Activated gamma-delta T cell treated with anti-CD3 and anti-CD28 coated beads, Interleukin-2, amount 50 U/mL, for 16 hours (primary cell): ENCODE measurements around the gene CYP27A1.
"Not testable (repeated sequence)": the region's sequence is repeated elsewhere in the genome, so short reads cannot be mapped to it uniquely, and the experiment has no call there.

Experiments
- DNase-seq: peaks from one replicate; pipeline ENCODE4 v3.0.0-alpha.2; 2020; ENCODE audit warnings: low read depth

Gene CYP27A1

DNA sequence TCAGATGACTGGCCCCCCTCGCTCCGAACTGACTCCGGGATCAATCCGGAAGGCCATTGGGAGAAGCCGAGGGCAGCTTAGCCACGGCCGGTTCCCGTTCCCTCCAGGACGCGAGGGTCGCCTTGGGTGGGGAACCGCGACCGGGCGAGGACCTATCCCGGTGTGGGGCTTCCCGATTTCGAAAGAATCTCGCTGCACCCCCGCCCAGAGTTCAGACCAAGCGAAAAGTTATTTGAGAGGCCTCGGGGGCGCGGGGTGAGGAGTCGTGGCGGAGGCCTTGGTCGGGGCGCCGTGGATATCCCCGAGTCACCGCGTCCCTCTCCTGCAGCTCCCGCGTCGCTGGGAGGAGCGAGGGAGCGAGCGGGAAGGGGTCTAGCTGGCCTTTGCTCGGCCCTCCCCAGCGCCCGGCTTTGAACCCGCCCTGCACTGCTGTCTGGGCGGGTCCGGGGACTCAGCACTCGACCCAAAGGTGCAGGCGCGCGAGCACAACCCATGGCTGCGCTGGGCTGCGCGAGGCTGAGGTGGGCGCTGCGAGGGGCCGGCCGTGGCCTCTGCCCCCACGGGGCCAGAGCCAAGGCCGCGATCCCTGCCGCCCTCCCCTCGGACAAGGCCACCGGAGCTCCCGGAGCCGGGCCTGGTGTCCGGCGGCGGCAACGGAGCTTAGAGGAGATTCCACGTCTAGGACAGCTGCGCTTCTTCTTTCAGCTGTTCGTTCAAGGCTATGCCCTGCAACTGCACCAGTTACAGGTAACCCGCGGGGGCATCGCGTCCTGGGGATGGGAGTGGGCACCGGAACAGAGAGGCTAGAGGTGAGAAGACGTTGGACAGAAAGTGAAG is at the start of gene CYP27A1:
TSS of gene CYP27A1 (plus strand) at position 457 of the 837 bp plus-strand sequence. CDS start at position 493, 36 bp downstream.
- no peak for DNase-seq

DNA sequence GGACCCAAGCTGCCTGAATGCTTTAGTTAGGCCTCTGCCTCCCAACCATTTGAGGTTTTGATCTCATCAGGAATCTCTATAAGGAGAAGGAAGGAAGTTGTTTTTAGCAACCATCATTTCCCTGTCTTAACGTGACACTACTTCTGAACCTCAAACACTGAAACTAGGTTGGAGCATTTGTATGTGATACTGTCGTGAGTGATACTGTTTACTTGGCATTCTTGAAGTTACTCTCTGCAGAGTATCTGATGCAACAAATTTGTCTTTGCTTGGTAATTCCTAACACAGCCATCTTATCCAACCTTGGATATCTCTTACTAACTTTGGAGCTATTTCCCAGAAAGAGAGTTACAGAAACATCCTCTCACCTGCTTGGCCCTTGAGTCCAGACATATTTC is 49.2 kb upstream of the CYP27A1 start:
- DNase-seq = no peak

DNA sequence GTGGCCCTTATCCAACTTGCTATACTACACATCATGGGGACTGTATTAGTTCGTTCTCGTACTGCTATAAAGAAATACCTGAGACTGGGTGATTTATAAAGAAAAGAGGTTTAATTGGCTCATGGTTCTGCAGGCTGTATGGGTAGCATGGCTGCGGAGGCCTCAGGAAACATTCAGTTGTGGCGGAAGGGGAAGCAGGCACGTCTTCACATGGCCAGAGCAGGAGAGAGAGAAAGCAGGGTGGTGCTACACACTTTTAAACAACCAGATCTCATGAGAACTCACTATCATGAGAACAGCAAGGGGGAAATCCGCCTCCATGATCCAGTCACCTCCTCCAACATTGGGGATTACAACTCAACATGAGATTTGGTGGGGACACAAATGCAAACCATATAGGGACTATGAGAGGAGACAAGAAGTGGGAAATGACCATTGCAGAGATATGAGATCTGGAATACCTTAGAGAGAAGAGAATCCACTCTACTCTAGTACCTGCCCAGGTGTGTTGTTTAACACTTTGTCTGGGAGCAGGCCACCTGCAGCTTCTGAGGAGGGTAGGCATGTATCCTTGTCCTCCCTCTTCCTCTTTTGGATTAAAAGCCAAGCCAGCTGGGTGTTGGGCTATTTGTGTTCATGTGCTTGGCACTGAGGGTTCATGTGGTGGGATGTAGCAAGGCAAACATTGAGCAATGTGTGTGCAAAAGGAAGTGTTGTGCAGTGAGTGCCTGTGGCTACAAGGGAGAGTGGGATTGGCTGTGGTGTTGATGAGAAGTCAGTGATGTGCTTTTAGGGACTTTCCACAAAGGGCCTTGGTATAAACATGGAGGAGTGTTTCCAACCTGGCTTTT is 48.6 kb upstream of the CYP27A1 start:
- no peak for DNase-seq

GRCh38 chr2:218734190-218734975 is 47.6 kb upstream of the CYP27A1 start:
- DNase-seq = no peak

DNA sequence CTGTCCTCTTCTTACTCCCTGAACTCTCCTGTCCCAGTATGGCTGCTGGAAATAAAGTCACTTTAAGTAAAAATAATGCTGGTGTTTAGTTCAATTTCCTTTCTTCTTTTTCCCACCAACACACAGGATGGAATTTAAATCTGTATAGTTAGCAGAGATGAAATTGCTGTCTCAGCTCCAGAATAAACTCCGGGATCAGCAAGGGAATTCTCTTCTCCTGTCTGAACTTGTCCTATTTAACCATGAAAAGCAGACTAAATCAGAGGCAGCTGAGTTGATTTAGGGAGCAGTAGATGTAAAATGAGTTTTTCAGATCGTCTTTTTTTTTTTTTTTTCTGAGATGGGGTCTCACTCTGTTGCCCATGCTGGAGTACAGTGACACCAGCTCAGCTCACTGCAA is 45.4 kb upstream of the CYP27A1 start:
- DNase-seq = no peak

- no peak for DNase-seq
These were observed 38.9 kb upstream of the CYP27A1 start for GRCh38 chr2:218743068-218743467.

DNA sequence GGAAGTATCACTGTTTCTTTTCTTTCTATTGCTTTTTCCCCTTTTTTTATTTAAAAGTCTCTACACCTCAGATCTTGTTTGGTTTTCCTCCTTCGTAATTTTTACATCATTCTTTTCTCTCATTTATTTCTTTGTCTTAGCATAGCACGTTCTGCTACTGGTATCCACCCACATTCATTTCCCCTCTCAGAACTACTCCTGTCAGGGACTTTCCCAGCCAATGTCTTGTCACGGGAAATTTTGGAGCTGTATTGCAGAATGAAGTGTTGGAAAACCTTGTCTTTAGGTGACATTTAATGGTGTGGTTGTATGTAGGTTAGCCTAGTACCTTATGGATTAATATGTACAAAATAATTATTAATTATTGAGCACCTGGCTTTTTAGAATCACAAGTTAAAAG is 37.3 kb upstream of the CYP27A1 start:
- DNase-seq = no peak

GRCh38 chr2:218745160-218745558 is 36.8 kb upstream of the CYP27A1 start:
- no peak for DNase-seq

- DNase-seq = no peak
These were observed 36.1 kb upstream of the CYP27A1 start for GRCh38 chr2:218745559-218746469.

DNA sequence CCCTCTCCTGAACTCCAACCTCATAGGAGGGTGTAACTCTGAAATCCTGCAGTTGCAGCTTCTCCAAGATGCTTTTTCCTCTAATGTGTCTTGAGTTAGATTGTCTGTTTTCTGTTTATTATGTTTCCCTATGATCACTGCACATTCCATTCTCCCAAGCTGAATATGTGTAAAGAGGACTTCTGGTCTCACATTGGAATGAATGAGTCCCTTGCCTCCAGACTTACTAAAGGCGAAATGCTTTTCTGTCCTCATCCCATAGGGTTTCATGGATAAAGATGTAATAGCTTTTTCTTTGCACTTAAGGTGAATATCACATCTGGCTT is 35.5 kb upstream of the CYP27A1 start:
- no peak for DNase-seq

GRCh38 chr2:218746960-218747359 is 35.0 kb upstream of the CYP27A1 start:
- no peak for DNase-seq

DNA sequence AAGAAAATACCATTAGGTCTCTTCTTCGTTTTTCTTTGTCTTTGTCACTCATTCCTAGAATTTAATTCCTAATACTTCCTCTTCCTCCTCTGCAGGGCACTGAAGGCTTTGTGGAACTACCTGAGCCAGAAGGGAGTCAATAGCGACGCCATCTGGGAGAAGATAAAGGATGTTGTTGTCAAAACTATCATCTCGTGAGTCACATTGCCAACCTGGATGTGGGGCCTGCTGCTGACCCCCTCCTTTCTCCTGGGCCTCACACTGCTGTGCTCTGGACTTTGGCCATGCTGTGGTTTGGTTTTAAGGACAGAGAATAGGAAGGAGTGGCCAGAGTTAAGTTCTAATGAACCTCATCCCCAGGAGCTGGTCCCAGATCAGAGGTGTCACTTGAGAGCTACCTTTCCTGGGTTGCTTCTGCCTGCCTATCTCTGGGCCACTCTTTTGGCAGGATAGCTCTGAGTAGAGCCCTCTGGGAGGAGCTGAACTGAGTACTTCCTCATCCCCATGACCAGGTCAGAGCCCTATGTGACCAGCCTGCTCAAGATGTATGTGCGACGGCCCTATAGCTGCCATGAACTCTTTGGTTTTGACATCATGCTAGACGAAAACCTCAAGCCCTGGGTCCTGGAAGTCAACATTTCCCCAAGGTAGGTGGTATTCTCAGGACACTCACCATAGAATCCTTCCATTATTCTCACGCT is 33.1 kb upstream of the CYP27A1 start:
- DNase-seq = no peak

DNA sequence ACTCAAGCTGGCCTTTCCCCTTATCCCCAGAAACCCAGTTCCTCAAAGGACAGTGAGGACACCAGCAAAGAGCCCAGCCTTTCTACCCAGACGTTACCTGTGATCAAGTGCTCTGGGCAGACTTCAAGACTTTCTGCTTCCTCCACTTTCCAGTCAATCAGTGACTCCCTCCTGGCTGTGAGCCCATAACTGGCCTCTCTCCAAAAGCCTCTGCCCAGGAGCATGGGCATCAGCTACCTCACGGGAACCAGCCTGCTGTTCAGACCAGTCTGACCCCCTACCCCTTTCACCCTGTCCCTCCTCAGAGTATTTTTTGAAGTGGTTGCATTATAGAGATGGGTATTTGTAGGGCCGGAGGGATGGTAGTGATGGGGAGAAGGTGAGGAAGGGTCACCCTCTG is 27.7 kb upstream of the CYP27A1 start:
- no peak for DNase-seq

DNA sequence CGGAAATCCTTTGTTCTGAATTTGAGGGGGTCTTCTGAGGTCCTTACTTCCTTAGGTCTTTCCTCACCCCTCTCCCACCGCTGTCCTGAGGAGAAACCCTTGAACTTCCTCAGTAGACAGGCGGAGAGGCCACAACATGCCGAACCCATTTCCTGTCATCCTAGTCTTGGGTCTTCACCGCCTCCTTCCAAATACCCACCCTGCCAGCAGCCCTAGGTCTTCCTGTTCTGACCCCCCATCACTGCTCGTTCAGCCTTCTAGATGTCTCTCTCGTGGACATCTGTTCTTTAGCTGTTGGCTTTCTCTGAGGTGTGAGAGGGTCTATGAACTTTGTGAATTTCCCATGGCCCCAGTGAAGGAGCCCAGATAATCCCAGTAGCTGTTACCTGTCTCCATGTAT is 27.2 kb upstream of the CYP27A1 start:
- DNase-seq = no peak

GRCh38 chr2:218755198-218755566 is 26.8 kb upstream of the CYP27A1 start:
- no peak for DNase-seq

- DNase-seq = no peak
These were observed 26.2 kb upstream of the CYP27A1 start for GRCh38 chr2:218755567-218756404.

GRCh38 chr2:218756599-218757377 is 25.2 kb upstream of the CYP27A1 start:
- DNase-seq = no peak

DNA sequence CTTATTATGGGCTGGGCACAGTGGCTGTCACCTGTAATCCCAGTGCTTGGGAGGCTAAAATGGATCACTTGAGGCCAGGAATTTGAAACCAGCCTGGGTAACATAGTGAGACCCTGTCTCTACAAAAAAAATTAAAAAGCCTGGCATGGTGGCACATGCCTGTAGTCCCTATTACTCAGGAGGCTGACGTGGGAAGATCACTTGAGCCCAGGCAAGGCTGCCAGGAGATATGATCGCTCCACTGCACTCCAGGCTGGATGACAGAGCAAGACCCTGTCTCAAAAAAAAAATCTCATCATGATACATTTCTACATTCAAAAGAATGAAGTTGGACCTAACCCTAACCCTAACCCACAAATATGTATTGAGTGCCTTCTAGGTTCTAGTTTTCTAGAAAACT is 20.2 kb upstream of the CYP27A1 start:
- DNase-seq = no peak

DNA sequence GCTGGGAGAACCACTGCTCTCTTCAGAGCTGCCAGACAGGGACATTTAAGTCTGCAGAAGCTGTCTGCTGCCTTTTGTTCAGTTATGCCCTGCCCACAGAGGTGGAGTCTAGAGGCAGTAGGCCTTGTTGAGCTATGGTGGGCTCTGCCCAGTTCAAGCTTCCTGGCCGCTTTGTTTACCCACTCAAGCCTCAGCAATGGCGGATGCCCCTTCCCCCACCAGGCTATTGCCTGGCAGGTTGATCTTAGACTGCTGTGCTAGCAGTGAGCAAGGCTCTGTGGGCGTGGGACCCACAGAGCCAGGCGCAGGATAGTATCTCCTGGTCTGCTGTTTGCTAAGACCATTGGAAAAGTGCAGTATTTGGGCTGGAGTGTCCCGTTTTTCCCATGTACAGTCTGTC is 9.2 kb upstream of the CYP27A1 start:
- DNase-seq = not testable (repeated sequence)
